Epithelial cell of proximal tubule (primary cell): ENCODE data around the gene PINLYP. TPM values are rescaled to one million over a fixed set of nuclear protein-coding genes. Genes with fewer than 3 reads are reported as not detected.

Source experiments
- DNase-seq: peaks from one replicate; pipeline ENCODE4 v3.0.0-alpha.2; 2011; ENCODE audit warnings: low read depth
- H3K4me3 ChIP-seq: 2 replicates; pipeline ENCODE4 v1.5.1; 2011; ENCODE audit warnings: low read depth, mild to moderate bottlenecking, low read length
- CTCF ChIP-seq: conservative IDR thresholded peaks from 2 replicates; pipeline ENCODE4 v1.5.1; 2012; ENCODE audit warnings: low read depth, mild to moderate bottlenecking, low read length
- total RNA-seq: library from RNA; depleted of rRNA; stranded (reverse); fragments of >200 nt; gene quantifications from 2 replicates; pipeline ENCODE4 v1.2.3, GENCODE V29; 2015

PINLYP gene
- total RNA-seq, 1 donor from 2014 or later: 2.3 TPM

- no peak for TF ChIP-seq CTCF
- no peak for DNase-seq
- H3K4me3 ChIP-seq: no peak overlapping the region
Observed at GRCh38 chr19:43551399-43552197, 24.0 kb upstream of the PINLYP start.

- no peak overlapping the region for H3K4me3 ChIP-seq
- TF ChIP-seq CTCF: no peak
- DNase-seq: no peak
Observed at GRCh38 chr19:43552198-43552450, 23.5 kb upstream of the PINLYP start.

GRCh38 chr19:43552616-43553015, 23.0 kb upstream of the PINLYP start:
- TF ChIP-seq CTCF: no peak
- DNase-seq: no peak
- H3K4me3 ChIP-seq: no peak overlapping the region

DNA sequence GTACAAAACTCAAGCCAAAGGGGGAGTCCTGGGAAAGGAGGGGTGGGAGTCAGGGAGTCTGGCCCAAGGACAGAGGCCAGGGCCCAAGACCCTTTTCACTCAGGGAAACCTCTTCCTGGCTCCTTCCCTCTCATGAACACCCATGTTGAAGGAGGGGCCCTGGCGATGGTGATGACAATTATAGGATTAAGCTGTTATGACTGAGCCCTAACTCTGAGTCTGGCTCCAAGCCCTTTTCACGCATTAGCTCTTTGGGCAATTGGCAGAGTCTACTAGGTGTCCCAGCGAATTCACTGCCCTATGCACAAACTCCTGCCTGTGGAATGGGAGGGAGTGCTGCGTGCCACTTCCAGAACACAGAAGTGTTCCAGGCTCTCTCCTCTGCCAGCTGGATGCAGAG, 21.9 kb upstream of the PINLYP start:
- H3K4me3 ChIP-seq: no peak overlapping the region
- TF ChIP-seq CTCF: no peak
- DNase-seq: no peak

DNA sequence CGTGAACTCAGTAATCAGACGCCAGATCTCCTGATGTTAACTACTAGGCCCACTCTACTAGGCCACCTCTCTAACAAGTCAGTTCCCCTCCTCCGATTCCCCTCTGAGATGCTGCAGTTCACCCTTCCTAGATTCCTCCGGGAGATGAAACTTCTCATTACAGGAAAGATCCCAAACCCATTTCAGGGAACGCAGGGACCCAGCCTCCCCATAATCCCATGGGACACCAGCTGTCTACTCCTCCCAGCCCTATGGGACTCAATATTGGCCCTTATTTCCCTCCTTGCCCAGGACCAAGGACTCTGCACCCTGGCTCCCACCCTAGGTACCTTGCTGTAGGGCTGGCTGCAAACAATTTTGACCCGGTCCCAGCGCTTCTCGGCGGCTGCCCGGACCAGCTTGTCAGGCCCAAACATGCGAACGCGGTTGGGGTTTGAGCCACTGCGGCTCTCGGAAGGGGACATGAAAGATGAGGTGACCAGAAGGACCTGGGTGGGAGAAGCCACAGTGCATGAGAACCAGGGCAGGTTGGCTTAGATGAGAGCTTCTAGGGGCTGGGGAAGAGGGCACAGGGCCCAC, 21.2 kb upstream of the PINLYP start:
- TF ChIP-seq CTCF: no peak
- H3K4me3 ChIP-seq: no peak overlapping the region
- no peak for DNase-seq

GRCh38 chr19:43555185-43555770, 20.3 kb upstream of the PINLYP start:
- TF ChIP-seq CTCF: peak; percentile 91

GRCh38 chr19:43560687-43561086, 14.9 kb upstream of the PINLYP start:
- TF ChIP-seq CTCF: peak; percentile 24
- DNase-seq: no peak

More at GRCh38 chr19:43555185-43555770, 20.3 kb upstream of the PINLYP start:
- DNase-seq: no peak
- H3K4me3 ChIP-seq: no peak overlapping the region

More at GRCh38 chr19:43560687-43561086, 14.9 kb upstream of the PINLYP start:
- no peak overlapping the region for H3K4me3 ChIP-seq
